ENCODE measurements around the gene DNAJB6. TPM values are rescaled to one million over a fixed set of nuclear protein-coding genes. Genes with fewer than 3 reads are reported as not detected.

DNAJB6 gene
- total RNA-seq, 1 experiment from 2014 or later, result 82.5 TPM

- TF ChIP-seq POLR2A (IDR thresholded peaks at IDR 0.05; ENCODE audit: borderline replicate concordance, extremely low read depth, insufficient read depth, insufficient read length), result no peak
- no peak for TF ChIP-seq ELF1 (IDR thresholded peaks at IDR 0.05; ENCODE audit: borderline replicate concordance, low read depth)
- no peak for TF ChIP-seq REST (IDR thresholded peaks at IDR 0.05; ENCODE audit: low read depth)
- no peak for TF ChIP-seq JUND (IDR thresholded peaks at IDR 0.05)
- TF ChIP-seq CTCF (IDR thresholded peaks at IDR 0.05 in 2 of 3, conservative IDR thresholded peaks at IDR 0.05 in 1 of 3; ENCODE audit: borderline replicate concordance in 1 of 3, insufficient read depth in 1 of 3, low read depth in 2 of 3, low read length in 2 of 3), result no peak
- TF ChIP-seq MAX (IDR thresholded peaks at IDR 0.05), result no peak
- Histone ChIP-seq H3K4me3 (replicated peaks in 1 of 2; ENCODE audit: low read depth in 1 of 2, low read length in 2 of 2) (no peak overlapping the region), H3K36me3 (ENCODE audit: control insufficient read depth in 1 of 2, insufficient read depth in 2 of 2, low read length in 2 of 2) (no peaks in the 10 kb centered on the region), H3K79me2 (ENCODE audit: insufficient read depth, low read length) (no peaks in the 10 kb centered on the region), H3K9me2 (ENCODE audit: insufficient read depth) (no peaks in the 10 kb centered on the region), H3K4me2 (ENCODE audit: low read length) (no peak overlapping the region), H3K9ac (ENCODE audit: low read length) (no peak overlapping the region), H3K27ac (ENCODE audit: low read depth, low read length) (no peak overlapping the region), H3K9me3 (ENCODE audit: control insufficient read depth in 1 of 2, insufficient read depth in 1 of 2, low read depth in 1 of 2, low read length in 2 of 2) (no peaks in the 10 kb centered on the region), H3K4me1 (ENCODE audit: control insufficient read depth in 1 of 2, insufficient read depth in 2 of 2, low read length in 2 of 2) (peaks cover 6 to 11% of the 10 kb centered on the region in 2 experiments; a peak in 3 of 4 replicates), H2AFZ (ENCODE audit: low read depth, low read length, poor library complexity, severe bottlenecking) (no peak overlapping the region), H4K20me1 (ENCODE audit: insufficient read depth) (no peaks in the 10 kb centered on the region), H3K27me3 (ENCODE audit: insufficient read depth, low read length) (no peaks in the 10 kb centered on the region)
- ATAC-seq (no peak), DNase-seq (ENCODE audit: low read depth, low spot score) (no peak)
- ChIA-PET CTCF (no interaction called here), POLR2A (no interaction called here), RAD21 (ENCODE audit: low non-redundant PET in 1 of 2, low total read pairs in 2 of 2, uncharacterized antibody in 2 of 2, unreplicated experiment in 2 of 2) (no interaction called here)
- intact Hi-C loops (cut with micrococcal nuclease), result loop anchor here (5.0 to 10.0 kb wide), 2 partner anchors 255 to 923 kb away; no protein-coding TSS in a partner anchor
- no TSS peak for BruUV-seq (replicated peaks)
Observed at GRCh38 chr7:157429680-157430224, 92.9 kb downstream of the DNAJB6 start.
